Neural progenitor cell (in vitro differentiated cells): ENCODE results near the gene SP110. TPM values are rescaled to one million over a fixed set of nuclear protein-coding genes. Genes with fewer than 3 reads are reported as not detected.

Source experiments
- DNase-seq: peaks from one replicate; pipeline ENCODE4 v3.0.0-alpha.2; 2016; ENCODE audit warnings: low spot score
- H2AFZ ChIP-seq: fragments of 200-600 bp; sonication (generic); replicated peaks from 2 replicates; pipeline ENCODE4 v1.6.1; 2016; ENCODE audit warnings: antibody characterized with exemption
- H3F3A ChIP-seq: fragments of 200-600 bp; sonication (generic); 2 replicates; pipeline ENCODE4 v1.6.1; 2016; ENCODE audit warnings: antibody characterized with exemption, low read depth
- H3K27ac ChIP-seq: fragments of 200-600 bp; sonication (generic); 2 replicates; pipeline ENCODE4 v1.5.1; 2016; ENCODE audit warnings: mild to moderate bottlenecking
- H3K27me3 ChIP-seq: fragments of 200-600 bp; sonication (generic); 2 replicates; pipeline ENCODE4 v1.6.1; 2016; ENCODE audit warnings: mild to moderate bottlenecking, moderate library complexity
- H3K36me3 ChIP-seq: fragments of 200-600 bp; sonication (generic); 2 replicates; pipeline ENCODE4 v1.5.1; 2016
- H3K4me1 ChIP-seq: fragments of 200-600 bp; sonication (generic); 2 replicates; pipeline ENCODE4 v1.6.1; 2016; ENCODE audit warnings: mixed run types
- H3K4me2 ChIP-seq: fragments of 200-600 bp; sonication (generic); 2 replicates; pipeline ENCODE4 v1.6.1; 2016
- H3K4me3 ChIP-seq: fragments of 200-600 bp; sonication (generic); 2 replicates; pipeline ENCODE4 v1.5.1; 2016
- H3K79me2 ChIP-seq: fragments of 200-600 bp; sonication (generic); 2 replicates; pipeline ENCODE4 v1.6.1; 2016; ENCODE audit warnings: low read depth
- H3K9ac ChIP-seq: fragments of 200-600 bp; sonication (generic); 2 replicates; pipeline ENCODE4 v1.6.1; 2016
- H3K9me3 ChIP-seq: fragments of 200-600 bp; sonication (generic); 2 replicates; pipeline ENCODE4 v1.5.1; 2016; ENCODE audit warnings: low read depth
- H4K20me1 ChIP-seq: fragments of 200-600 bp; sonication (generic); 2 replicates; pipeline ENCODE4 v1.6.1; 2016; ENCODE audit warnings: low read depth
- H3K27ac Mint-ChIP-seq: 3 replicates; pipeline ENCODE4 v1.8.0; 2021; ENCODE audit warnings: mixed read lengths
- H3K27me3 Mint-ChIP-seq: 2 replicates; pipeline ENCODE4 v1.8.0; 2022; ENCODE audit warnings: low read depth, mild to moderate bottlenecking, inconsistent platforms, moderate library complexity, mixed read lengths; ENCODE audit not compliant: insufficient read depth
- H3K36me3 Mint-ChIP-seq: 3 replicates; pipeline ENCODE4 v1.8.0; 2021; ENCODE audit warnings: mixed read lengths
- H3K4me1 Mint-ChIP-seq: 3 replicates; pipeline ENCODE4 v1.8.0; 2021; ENCODE audit warnings: mixed read lengths
- H3K4me3 Mint-ChIP-seq: 3 replicates; pipeline ENCODE4 v1.8.0; 2021; ENCODE audit warnings: mild to moderate bottlenecking, moderate library complexity, mixed read lengths
- H3K9me3 Mint-ChIP-seq: 3 replicates; pipeline ENCODE4 v1.8.0; 2020; ENCODE audit warnings: mixed read lengths
- CTCF ChIP-seq: fragments of 200-600 bp; sonication (generic); IDR thresholded peaks from 2 replicates; pipeline ENCODE4 v1.5.1; 2017; ENCODE audit warnings: antibody characterized with exemption, mild to moderate bottlenecking
- EZH2 ChIP-seq: fragments of 200-600 bp; sonication (generic); IDR thresholded peaks from 2 replicates; pipeline ENCODE4 v1.6.1; 2017; ENCODE audit warnings: antibody characterized with exemption, mild to moderate bottlenecking, moderate library complexity
- EZH2phosphoT487 ChIP-seq: fragments of 200-600 bp; sonication (generic); IDR thresholded peaks from 2 replicates; pipeline ENCODE4 v1.6.1; 2017; ENCODE audit warnings: antibody characterized with exemption
- total RNA-seq: library from RNA; depleted of rRNA; stranded (reverse); fragments of >200 nt; gene quantifications from 2 replicates; pipeline ENCODE4 v1.2.3, GENCODE V29; 2015; ENCODE audit warnings: low replicate concordance

SP110 gene
- total RNA-seq, 1 donor from 2014 or later = 1.3 TPM

GRCh38 chr2:230234845-230235244 lies 15.1 kb upstream of the SP110 start:
- H3K79me2 ChIP-seq = no peaks in the 10 kb centered on the region
- H3K9ac ChIP-seq = no peak overlapping the region
- no peak overlapping the region for H3K4me2 ChIP-seq
- no peak overlapping the region for H3K4me3 ChIP-seq
- Mint-ChIP-seq H3K4me1 (no peaks in the 10 kb centered on the region), H3K27ac (no peak overlapping the region), H3K27me3 (no peaks in the 10 kb centered on the region), H3K4me3 (no peak overlapping the region), H3K36me3 (peaks cover 2% of the 10 kb centered on the region), H3K9me3 (peaks cover 14% of the 10 kb centered on the region)
- H3K27ac ChIP-seq = no peak overlapping the region
- no peaks in the 10 kb centered on the region for H3K36me3 ChIP-seq
- no peaks in the 10 kb centered on the region for H3F3A ChIP-seq
- H4K20me1 ChIP-seq = no peaks in the 10 kb centered on the region
- no peak for DNase-seq
- H3K27me3 ChIP-seq = no peaks in the 10 kb centered on the region
- H2AFZ ChIP-seq = no peak overlapping the region
- TF ChIP-seq EZH2phosphoT487 = no peak
- no peak for TF ChIP-seq CTCF
- no peak for TF ChIP-seq EZH2
- no peaks in the 10 kb centered on the region for H3K9me3 ChIP-seq
- no peaks in the 10 kb centered on the region for H3K4me1 ChIP-seq

- peaks cover 15% of the 10 kb centered on the region for H3K9me3 Mint-ChIP-seq
- H3K4me1 Mint-ChIP-seq = no peaks in the 10 kb centered on the region
- Histone ChIP-seq H3K4me3 (no peak overlapping the region), H2AFZ (no peak overlapping the region), H4K20me1 (no peaks in the 10 kb centered on the region), H3K27me3 (no peaks in the 10 kb centered on the region), H3K36me3 (no peaks in the 10 kb centered on the region), H3K9me3 (no peaks in the 10 kb centered on the region), H3K4me2 (no peak overlapping the region), H3K79me2 (no peaks in the 10 kb centered on the region), H3F3A (no peaks in the 10 kb centered on the region), H3K4me1 (no peaks in the 10 kb centered on the region), H3K9ac (no peak overlapping the region), H3K27ac (no peak overlapping the region)
- H3K27ac Mint-ChIP-seq = no peak overlapping the region
- H3K4me3 Mint-ChIP-seq = no peak overlapping the region
- no peaks in the 10 kb centered on the region for H3K27me3 Mint-ChIP-seq
- DNase-seq = no peak
- TF ChIP-seq CTCF = no peak
- no peak for TF ChIP-seq EZH2
- no peak for TF ChIP-seq EZH2phosphoT487
- peaks cover 2% of the 10 kb centered on the region for H3K36me3 Mint-ChIP-seq
These were observed 14.4 kb upstream of the SP110 start for GRCh38 chr2:230234122-230234722.

GRCh38 chr2:230231251-230231650 lies 11.5 kb upstream of the SP110 start:
- no peaks in the 10 kb centered on the region for H3K79me2 ChIP-seq
- H3K4me1 ChIP-seq = no peaks in the 10 kb centered on the region
- H3K27me3 Mint-ChIP-seq = no peaks in the 10 kb centered on the region
- peaks cover 15% of the 10 kb centered on the region for H3K9me3 Mint-ChIP-seq
- peaks cover 2% of the 10 kb centered on the region for H3K36me3 Mint-ChIP-seq
- DNase-seq = no peak
- H3K27me3 ChIP-seq = no peaks in the 10 kb centered on the region
- H3K4me2 ChIP-seq = no peak overlapping the region
- TF ChIP-seq CTCF = no peak
- TF ChIP-seq EZH2phosphoT487 = no peak
- no peak for TF ChIP-seq EZH2
- H3K4me1 Mint-ChIP-seq = no peaks in the 10 kb centered on the region
- H3K4me3 Mint-ChIP-seq = no peak overlapping the region
- no peaks in the 10 kb centered on the region for H3F3A ChIP-seq
- no peak overlapping the region for H3K27ac ChIP-seq
- H3K9me3 ChIP-seq = no peaks in the 10 kb centered on the region
- no peak overlapping the region for H2AFZ ChIP-seq
- H4K20me1 ChIP-seq = no peaks in the 10 kb centered on the region
- no peak overlapping the region for H3K9ac ChIP-seq
- H3K4me3 ChIP-seq = no peak overlapping the region
- H3K27ac Mint-ChIP-seq = no peak overlapping the region
- H3K36me3 ChIP-seq = no peaks in the 10 kb centered on the region
